Measurements from ENCODE around the gene GLRX5. TPM values are rescaled to one million over a fixed set of nuclear protein-coding genes. Genes with fewer than 3 reads are reported as not detected.

The GLRX5 gene
- 100 to 1,000 TPM in 1 of 4 donors, 10 to 100 TPM in 3; 11.6 to 177 (median 38.2) TPM for total RNA-seq

- H3K4me1 ChIP-seq = peaks cover 21 to 58% (median 39%) of the 10 kb centered on the region in 4 donors
- H3K36me3 ChIP-seq = no peaks in the 10 kb centered on the region
- H3K9me3 ChIP-seq = no peaks in the 10 kb centered on the region
- TF ChIP-seq EP300 (IDR thresholded peaks at IDR 0.05; ENCODE audit: low read depth) = no peak
- peak; percentile 64 to 79 (median 70) for TF ChIP-seq POLR2AphosphoS5 (IDR thresholded peaks at IDR 0.05)
- TF ChIP-seq POLR2A (IDR thresholded peaks at IDR 0.05) = peak; percentile 64
- WGBS, 2 donors (ENCODE audit: low coverage in 1 of 2) = 0 to 1% methylated on average over 7 to 94 of the region's 97 CpGs
- peak; percentile 99 for DNase-seq
- in situ Hi-C loops (cut with MboI; ENCODE audit: low pct_ligation_motif_present in 1 of 4, low pct_unique_long_range_greater_than_20kb in 1 of 4, low sequenced_read_pairs in 3 of 4) (loop anchor here in 2 of 4 donors (10.0 to 25.0 kb wide), 2 partner anchors 90 to 397 kb away; no protein-coding TSS in a partner anchor), intact Hi-C loops (cut with DNase I; ENCODE audit: low total_unique reads) (no loop called here)
- H3K4me3 ChIP-seq = peak within 1 kb of the TSS; percentile 90 to 99 (median 96)
- peak within 1 kb of the TSS; percentile 94 to 98 (median 96) for H3K27ac ChIP-seq
- no peaks in the 10 kb centered on the region for H3K27me3 ChIP-seq
Measured at GRCh38 chr14:95534299-95535225, at the start of gene GLRX5. Gene GLRX5, plus strand, starts transcription at chr14:95535050. Its CDS starts 40 bp downstream, at chr14:95535090.

- peaks cover 38 to 68% (median 51%) of the 10 kb centered on the region in 4 donors for H3K4me1 ChIP-seq
- TF ChIP-seq POLR2AphosphoS5 (IDR thresholded peaks at IDR 0.05) (no peak), POLR2A (IDR thresholded peaks at IDR 0.05) (no peak), EP300 (IDR thresholded peaks at IDR 0.05; ENCODE audit: low read depth) (no peak), CTCF (IDR thresholded peaks at IDR 0.05) (no peak)
- H3K36me3 ChIP-seq = no peaks in the 10 kb centered on the region
- no peak overlapping the region for H3K4me3 ChIP-seq
- in situ Hi-C loops (cut with MboI; ENCODE audit: low pct_ligation_motif_present in 1 of 4, low pct_unique_long_range_greater_than_20kb in 1 of 4, low sequenced_read_pairs in 3 of 4) (no loop called here), intact Hi-C loops (cut with DNase I; ENCODE audit: low total_unique reads) (no loop called here)
- no peak overlapping the region for H3K27ac ChIP-seq
- H3K9me3 ChIP-seq = no peaks in the 10 kb centered on the region
- no peaks in the 10 kb centered on the region for H3K27me3 ChIP-seq
- DNase-seq = no peak
- 94% methylated on average over 7 of the region's 7 CpGs; no CpG with 5 or more reads in 1 of the 2 donors for WGBS, 2 donors (ENCODE audit: low coverage in 1 of 2)
Measured at GRCh38 chr14:95485222-95485819, 49.5 kb upstream of the GLRX5 start.

- peak; percentile 62 for DNase-seq
- Histone ChIP-seq H3K36me3 (no peaks in the 10 kb centered on the region), H3K27ac (peak overlapping the region in 1 of 4 donors; percentile 48), H3K9me3 (no peaks in the 10 kb centered on the region), H3K4me1 (peaks cover 48 to 76% (median 61%) of the 10 kb centered on the region in 4 donors), H3K4me3 (no peak overlapping the region), H3K27me3 (no peaks in the 10 kb centered on the region)
- TF ChIP-seq CTCF (IDR thresholded peaks at IDR 0.05) = no peak
- TF ChIP-seq POLR2A (IDR thresholded peaks at IDR 0.05) = no peak
- no peak for TF ChIP-seq POLR2AphosphoS5 (IDR thresholded peaks at IDR 0.05)
- no peak for TF ChIP-seq EP300 (IDR thresholded peaks at IDR 0.05; ENCODE audit: low read depth)
- 23 to 56% methylated on average over 5 to 15 of the region's 15 CpGs for WGBS, 2 donors (ENCODE audit: low coverage in 1 of 2)
- in situ Hi-C loops (cut with MboI; ENCODE audit: low pct_ligation_motif_present in 1 of 4, low pct_unique_long_range_greater_than_20kb in 1 of 4, low sequenced_read_pairs in 3 of 4) (no loop called here), intact Hi-C loops (cut with DNase I; ENCODE audit: low total_unique reads) (no loop called here)
Measured at GRCh38 chr14:95486875-95487668, 47.8 kb upstream of the GLRX5 start.

DNA sequence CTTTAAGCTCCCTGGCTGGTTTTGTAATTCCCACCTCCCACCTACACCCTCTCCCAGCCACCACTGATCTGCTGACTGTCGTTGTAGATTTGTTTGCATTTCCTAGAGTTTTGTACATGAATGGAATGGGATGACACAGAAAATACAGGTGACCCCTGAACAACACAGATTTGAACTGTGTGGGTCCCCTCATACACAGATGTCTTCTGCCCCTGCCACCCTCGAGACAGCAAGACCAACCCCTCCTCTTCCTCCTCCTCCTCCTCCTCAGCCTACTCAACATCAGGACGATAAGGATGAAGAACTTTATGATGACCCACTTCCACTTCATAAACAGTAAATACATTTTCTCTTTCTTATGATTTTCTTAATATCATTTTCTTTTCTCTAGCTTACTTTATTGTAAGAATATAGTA lies 47.2 kb upstream of the GLRX5 start:
- Histone ChIP-seq H3K27me3 (no peaks in the 10 kb centered on the region), H3K4me1 (peaks cover 48 to 73% (median 61%) of the 10 kb centered on the region in 4 donors), H3K4me3 (no peak overlapping the region), H3K9me3 (no peaks in the 10 kb centered on the region), H3K36me3 (no peaks in the 10 kb centered on the region), H3K27ac (peak overlapping the region in 1 of 4 donors; percentile 48)
- TF ChIP-seq CTCF (IDR thresholded peaks at IDR 0.05) = no peak
- no peak for TF ChIP-seq EP300 (IDR thresholded peaks at IDR 0.05; ENCODE audit: low read depth)
- TF ChIP-seq POLR2A (IDR thresholded peaks at IDR 0.05) = no peak
- no peak for TF ChIP-seq POLR2AphosphoS5 (IDR thresholded peaks at IDR 0.05)
- DNase-seq = no peak
- in situ Hi-C loops (cut with MboI; ENCODE audit: low pct_ligation_motif_present in 1 of 4, low pct_unique_long_range_greater_than_20kb in 1 of 4, low sequenced_read_pairs in 3 of 4) (no loop called here), intact Hi-C loops (cut with DNase I; ENCODE audit: low total_unique reads) (no loop called here)
- 40% methylated on average over 3 of the region's 3 CpGs for WGBS, 2 donors (ENCODE audit: low coverage in 1 of 2)
